ENCODE data around the gene ADAM10. TPM values are rescaled to one million over a fixed set of nuclear protein-coding genes. Genes with fewer than 3 reads are reported as not detected.

Gene ADAM10
- polyA plus RNA-seq, 1 of the 3 experiments (the other 2 are of a cell fraction): 83.5 TPM

GRCh38 chr15:58593870-58594269 lies 155.6 kb downstream of the ADAM10 start:
- H2AFZ ChIP-seq (ENCODE audit: low read depth): no peak overlapping the region
- H3F3A ChIP-seq (replicated peaks; ENCODE audit: insufficient read depth): peaks cover 9% of the 10 kb centered on the region
- no peaks in the 10 kb centered on the region for H4K20me1 ChIP-seq (ENCODE audit: insufficient read depth)
- H3K27ac ChIP-seq (ENCODE audit: low read depth in 2 of 2, low read length in 1 of 2): no peak overlapping the region
- no peak overlapping the region for H3K9ac ChIP-seq
- no peaks in the 10 kb centered on the region for H3K27me3 ChIP-seq (ENCODE audit: insufficient read depth)
- POLR2A ChIA-PET: no interaction called here
- H3K79me2 ChIP-seq (ENCODE audit: insufficient read depth): no peaks in the 10 kb centered on the region
- H3K4me2 ChIP-seq: no peak overlapping the region
- no peak for DNase-seq
- TF ChIP-seq PBX3 (IDR thresholded peaks at IDR 0.05) (no peak), TEAD4 (IDR thresholded peaks at IDR 0.05; ENCODE audit: borderline replicate concordance, insufficient read depth) (no peak)
- H3K4me1 ChIP-seq (ENCODE audit: control insufficient read depth in 1 of 2, insufficient read depth in 2 of 2, low read depth in 1 of 2, low read length in 1 of 2): no peaks in the 10 kb centered on the region; a peak in 1 of 4 replicates
- CTCF ChIA-PET: no interaction called here
- H3K9me2 ChIP-seq: no peaks in the 10 kb centered on the region
- H3K4me3 ChIP-seq (ENCODE audit: low read depth in 2 of 2, low read length in 1 of 2): no peak overlapping the region
- 93% methylated on average over 1 of the region's 1 CpG for WGBS (ENCODE audit: low lambda C conversion rate)
- no peaks in the 10 kb centered on the region for H3K9me3 ChIP-seq
- peaks cover 21 to 28% of the 10 kb centered on the region in 2 experiments for H3K36me3 ChIP-seq (replicated peaks in 1 of 2; ENCODE audit: control insufficient read depth in 1 of 2, insufficient read depth in 2 of 2, low read length in 1 of 2)

- no peaks in the 10 kb centered on the region for H3K79me2 ChIP-seq (ENCODE audit: insufficient read depth)
- H3F3A ChIP-seq (replicated peaks; ENCODE audit: insufficient read depth): peaks cover 11% of the 10 kb centered on the region
- H3K9me3 ChIP-seq: no peaks in the 10 kb centered on the region
- DNase-seq: no peak
- ChIA-PET POLR2A (no interaction called here), CTCF (no interaction called here)
- H3K9ac ChIP-seq: no peak overlapping the region
- WGBS (ENCODE audit: low lambda C conversion rate): 63% methylated on average over 1 of the region's 1 CpG
- H3K4me3 ChIP-seq (ENCODE audit: low read depth in 2 of 2, low read length in 1 of 2): no peak overlapping the region
- H4K20me1 ChIP-seq (ENCODE audit: insufficient read depth): no peaks in the 10 kb centered on the region
- no peaks in the 10 kb centered on the region for H3K4me1 ChIP-seq (ENCODE audit: control insufficient read depth in 1 of 2, insufficient read depth in 2 of 2, low read depth in 1 of 2, low read length in 1 of 2)
- no peak overlapping the region for H3K4me2 ChIP-seq
- H3K36me3 ChIP-seq (replicated peaks in 1 of 2; ENCODE audit: control insufficient read depth in 1 of 2, insufficient read depth in 2 of 2, low read length in 1 of 2): peaks cover 10 to 11% of the 10 kb centered on the region in 2 experiments
- H3K27me3 ChIP-seq (ENCODE audit: insufficient read depth): no peaks in the 10 kb centered on the region
- no peaks in the 10 kb centered on the region for H3K9me2 ChIP-seq
- H2AFZ ChIP-seq (ENCODE audit: low read depth): no peak overlapping the region
- H3K27ac ChIP-seq (ENCODE audit: low read depth in 2 of 2, low read length in 1 of 2): no peak overlapping the region
- TF ChIP-seq ZBTB33 (IDR thresholded peaks at IDR 0.05; ENCODE audit: borderline replicate concordance, low read depth) (no peak), FOXM1 (IDR thresholded peaks at IDR 0.05; ENCODE audit: low read depth) (no peak), TAF1 (IDR thresholded peaks at IDR 0.05; ENCODE audit: borderline replicate concordance, low read depth, low read length) (no peak), GABPA (IDR thresholded peaks at IDR 0.05; ENCODE audit: low read depth) (no peak), SIN3A (IDR thresholded peaks at IDR 0.05; ENCODE audit: borderline replicate concordance, low read depth, low read length) (no peak), TEAD4 (IDR thresholded peaks at IDR 0.05; ENCODE audit: borderline replicate concordance, insufficient read depth) (no peak), NRF1 (IDR thresholded peaks at IDR 0.05; ENCODE audit: low read depth, low read length) (no peak), CTCF (IDR thresholded peaks at IDR 0.05) (no peak), NFIC (IDR thresholded peaks at IDR 0.05; ENCODE audit: borderline replicate concordance) (no peak), IRF3 (IDR thresholded peaks at IDR 0.05; ENCODE audit: low read depth, low read length) (no peak), RAD21 (IDR thresholded peaks at IDR 0.05; ENCODE audit: low read length) (no peak), FOXJ3 (CRISPR knock-in tag; IDR thresholded peaks at IDR 0.05) (no peak), GATA2 (CRISPR knock-in tag; IDR thresholded peaks at IDR 0.05) (no peak), MAX (IDR thresholded peaks at IDR 0.05; ENCODE audit: low read depth) (no peak), REST (IDR thresholded peaks at IDR 0.05; ENCODE audit: low read depth, low read length) (no peak), SMC3 (IDR thresholded peaks at IDR 0.05; ENCODE audit: low read depth, low read length) (no peak)
These were observed 158.6 kb downstream of the ADAM10 start for GRCh38 chr15:58590926-58591325.

All from SK-N-SH (cell line).